Adrenal gland (tissue), 5 donors: ENCODE data around the gene PCDH9.

Experiments
- POLR2A ChIP-seq, 2 donors: fragments of 450-650 bp; IDR thresholded peaks; one replicate each; pipeline ENCODE4 v1.6.1; 2017; ENCODE audit warnings: antibody characterized with exemption in 2 of 2, mild to moderate bottlenecking in 2 of 2, moderate library complexity in 1 of 2
- TF ChIP-seq, protein P1 (sequence below), 6 experiments: fragments of 450-650 bp in 4 of 6; fragments of 200-600 bp in 2 of 6; sonication (generic) in 1 of 6; IDR thresholded peaks; 1 replicate in 5 of 6; 2 replicates in 1 of 6; pipeline versions ENCODE4 v1.5.1 to v1.8.0; 2016 to 2021; ENCODE audit warnings: antibody characterized with exemption in 6 of 6, mild to moderate bottlenecking in 2 of 6, moderate library complexity in 1 of 6
- donor health status: DM: no; HTN: no; CAD: no.

- TF ChIP-seq, protein P1, sequence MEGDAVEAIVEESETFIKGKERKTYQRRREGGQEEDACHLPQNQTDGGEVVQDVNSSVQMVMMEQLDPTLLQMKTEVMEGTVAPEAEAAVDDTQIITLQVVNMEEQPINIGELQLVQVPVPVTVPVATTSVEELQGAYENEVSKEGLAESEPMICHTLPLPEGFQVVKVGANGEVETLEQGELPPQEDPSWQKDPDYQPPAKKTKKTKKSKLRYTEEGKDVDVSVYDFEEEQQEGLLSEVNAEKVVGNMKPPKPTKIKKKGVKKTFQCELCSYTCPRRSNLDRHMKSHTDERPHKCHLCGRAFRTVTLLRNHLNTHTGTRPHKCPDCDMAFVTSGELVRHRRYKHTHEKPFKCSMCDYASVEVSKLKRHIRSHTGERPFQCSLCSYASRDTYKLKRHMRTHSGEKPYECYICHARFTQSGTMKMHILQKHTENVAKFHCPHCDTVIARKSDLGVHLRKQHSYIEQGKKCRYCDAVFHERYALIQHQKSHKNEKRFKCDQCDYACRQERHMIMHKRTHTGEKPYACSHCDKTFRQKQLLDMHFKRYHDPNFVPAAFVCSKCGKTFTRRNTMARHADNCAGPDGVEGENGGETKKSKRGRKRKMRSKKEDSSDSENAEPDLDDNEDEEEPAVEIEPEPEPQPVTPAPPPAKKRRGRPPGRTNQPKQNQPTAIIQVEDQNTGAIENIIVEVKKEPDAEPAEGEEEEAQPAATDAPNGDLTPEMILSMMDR (IDR thresholded peaks at IDR 0.05), result no peak
- no peak for TF ChIP-seq POLR2A (IDR thresholded peaks at IDR 0.05)
Measured at GRCh38 chr13:66430269-66430668, 799.9 kb downstream of the PCDH9 start.
